ENCODE results near the gene BARHL1. TPM values are rescaled to one million over a fixed set of nuclear protein-coding genes. Genes with fewer than 3 reads are reported as not detected.

BARHL1 gene
- polyA plus RNA-seq, 1 donor from 2014 or later: not detected

- H3F3A ChIP-seq (ENCODE audit: insufficient read depth, low read length, poor library complexity, severe bottlenecking): no peaks in the 10 kb centered on the region
- TF ChIP-seq POLR2AphosphoS5 (IDR thresholded peaks at IDR 0.05) (no peak), CTCF (IDR thresholded peaks at IDR 0.05; ENCODE audit: poor library complexity, severe bottlenecking) (no peak), REST (IDR thresholded peaks at IDR 0.05; ENCODE audit: borderline replicate concordance) (no peak), EP300 (conservative IDR thresholded peaks at IDR 0.05; ENCODE audit: poor library complexity, severe bottlenecking) (no peak), TAF1 (IDR thresholded peaks at IDR 0.05; ENCODE audit: low read depth) (no peak), EZH2 (IDR thresholded peaks at IDR 0.05; ENCODE audit: borderline replicate concordance, insufficient read depth, low read length, poor library complexity, severe bottlenecking) (no peak), SMC3 (conservative IDR thresholded peaks at IDR 0.05; ENCODE audit: poor library complexity) (no peak), MXI1 (conservative IDR thresholded peaks at IDR 0.05; ENCODE audit: poor library complexity, severe bottlenecking) (no peak), RAD21 (conservative IDR thresholded peaks at IDR 0.05) (no peak)
- H3K9me3 ChIP-seq (ENCODE audit: low read length): peaks cover 3% of the 10 kb centered on the region
- H3K9me2 ChIP-seq (ENCODE audit: insufficient read depth, low read length): no peaks in the 10 kb centered on the region
- no peak overlapping the region for H3K4me2 ChIP-seq (ENCODE audit: low read length)
- no peaks in the 10 kb centered on the region for H3K79me2 ChIP-seq (replicated peaks; ENCODE audit: insufficient read depth, low read length)
- H2AFZ ChIP-seq (ENCODE audit: low read depth, low read length): no peak overlapping the region
- H3K36me3 ChIP-seq (ENCODE audit: insufficient read depth, low read length): no peaks in the 10 kb centered on the region
- H3K27me3 ChIP-seq (ENCODE audit: insufficient read depth, low read depth, low read length): no peaks in the 10 kb centered on the region
- no peak overlapping the region for H3K9ac ChIP-seq (ENCODE audit: low read length)
- H3K4me3 ChIP-seq (ENCODE audit: low read length): no peak overlapping the region
- no peaks in the 10 kb centered on the region for H4K20me1 ChIP-seq (ENCODE audit: insufficient read depth)
- no peak overlapping the region for H3K27ac ChIP-seq (ENCODE audit: low read length)
Observed at GRCh38 chr9:132536124-132536523, 46.3 kb upstream of the BARHL1 start.

- peaks cover 3% of the 10 kb centered on the region for H3K9me3 ChIP-seq (ENCODE audit: low read length)
- TF ChIP-seq MXI1 (conservative IDR thresholded peaks at IDR 0.05; ENCODE audit: poor library complexity, severe bottlenecking) (no peak), RAD21 (conservative IDR thresholded peaks at IDR 0.05) (no peak), CTCF (IDR thresholded peaks at IDR 0.05; ENCODE audit: poor library complexity, severe bottlenecking) (no peak), EZH2 (IDR thresholded peaks at IDR 0.05; ENCODE audit: borderline replicate concordance, insufficient read depth, low read length, poor library complexity, severe bottlenecking) (no peak), POLR2AphosphoS5 (IDR thresholded peaks at IDR 0.05) (no peak), SMC3 (conservative IDR thresholded peaks at IDR 0.05; ENCODE audit: poor library complexity) (no peak), TAF1 (IDR thresholded peaks at IDR 0.05; ENCODE audit: low read depth) (no peak), REST (IDR thresholded peaks at IDR 0.05; ENCODE audit: borderline replicate concordance) (no peak), EP300 (conservative IDR thresholded peaks at IDR 0.05; ENCODE audit: poor library complexity, severe bottlenecking) (no peak)
- H3K79me2 ChIP-seq (replicated peaks; ENCODE audit: insufficient read depth, low read length): no peaks in the 10 kb centered on the region
- H3K36me3 ChIP-seq (ENCODE audit: insufficient read depth, low read length): no peaks in the 10 kb centered on the region
- H3K4me2 ChIP-seq (ENCODE audit: low read length): no peak overlapping the region
- H2AFZ ChIP-seq (ENCODE audit: low read depth, low read length): no peak overlapping the region
- no peaks in the 10 kb centered on the region for H3K27me3 ChIP-seq (ENCODE audit: insufficient read depth, low read depth, low read length)
- no peak overlapping the region for H3K27ac ChIP-seq (ENCODE audit: low read length)
- no peaks in the 10 kb centered on the region for H3F3A ChIP-seq (ENCODE audit: insufficient read depth, low read length, poor library complexity, severe bottlenecking)
- H3K9ac ChIP-seq (ENCODE audit: low read length): no peak overlapping the region
- H4K20me1 ChIP-seq (ENCODE audit: insufficient read depth): no peaks in the 10 kb centered on the region
- H3K9me2 ChIP-seq (ENCODE audit: insufficient read depth, low read length): no peaks in the 10 kb centered on the region
- H3K4me3 ChIP-seq (ENCODE audit: low read length): no peak overlapping the region
Observed at GRCh38 chr9:132537352-132537751, 45.1 kb upstream of the BARHL1 start.

Measured in neural cell (in vitro differentiated cells).